SIG-M5 treated with dmso at 0.1 percent for 504 hours (cell line): ENCODE data around the gene DAO.
A peak's percentile ranks its signal among the peaks of the same experiment; 100 is the strongest.

Experiments
- DNase-seq: peaks from one replicate; lab custom pipeline; 2025; ENCODE audit not compliant: unreplicated experiment; lab: John Stamatoyannopoulos, UW

Gene DAO

GRCh38 chr12:108875280-108875679 is 4.6 kb upstream of the DAO start:
- DNase-seq: no peak

- DNase-seq: no peak
These were observed 4.1 kb upstream of the DAO start for GRCh38 chr12:108875682-108876361.

GRCh38 chr12:108876550-108876949 is 3.3 kb upstream of the DAO start:
- no peak for DNase-seq

- no peak for DNase-seq
These were observed 2.1 kb downstream of the DAO start for GRCh38 chr12:108881953-108882352.

- peak; percentile 52 for DNase-seq
These were observed 4.5 kb downstream of the DAO start for GRCh38 chr12:108884116-108885012.

- no peak for DNase-seq
These were observed 7.2 kb downstream of the DAO start for GRCh38 chr12:108886873-108887629.

- no peak for DNase-seq
These were observed 8.1 kb downstream of the DAO start for GRCh38 chr12:108888031-108888430.

GRCh38 chr12:108890208-108890607 is 10.3 kb downstream of the DAO start:
- DNase-seq: no peak

- DNase-seq: no peak
These were observed 15.4 kb downstream of the DAO start for GRCh38 chr12:108895220-108895802.

- no peak for DNase-seq
These were observed 16.4 kb downstream of the DAO start for GRCh38 chr12:108896336-108896735.

- no peak for DNase-seq
These were observed 16.9 kb downstream of the DAO start for GRCh38 chr12:108896817-108897216.

GRCh38 chr12:108899145-108899544 is 19.3 kb downstream of the DAO start:
- no peak for DNase-seq

GRCh38 chr12:108905725-108906124 is 25.8 kb downstream of the DAO start:
- peak; percentile 84 for DNase-seq

- DNase-seq: no peak
These were observed 27.1 kb downstream of the DAO start for GRCh38 chr12:108906971-108907370.

GRCh38 chr12:108907839-108908351 is 28.0 kb downstream of the DAO start:
- DNase-seq: peak; percentile 72

- DNase-seq: no peak
These were observed 30.4 kb downstream of the DAO start for GRCh38 chr12:108910336-108910735.

GRCh38 chr12:108911915-108912314 is 32.0 kb downstream of the DAO start:
- peak; percentile 19 for DNase-seq

- DNase-seq: no peak
These were observed 32.5 kb downstream of the DAO start for GRCh38 chr12:108912361-108912760.

- DNase-seq: peak; percentile 31
These were observed 34.2 kb downstream of the DAO start for GRCh38 chr12:108914121-108914531.

GRCh38 chr12:108915632-108916133 is 35.8 kb downstream of the DAO start:
- no peak for DNase-seq

GRCh38 chr12:108916336-108916735 is 36.4 kb downstream of the DAO start:
- DNase-seq: no peak
